Activated CD8-positive, alpha-beta memory T cell treated with anti-CD3 and anti-CD28 coated beads, Interleukin-2, amount 50 U/mL, for 24 hours (primary cell): ENCODE results near the gene PEPD.

Experiments
- DNase-seq: peaks from one replicate; pipeline ENCODE4 v3.0.0-alpha.2; 2020; ENCODE audit errors: extremely low read depth

PEPD gene

GRCh38 chr19:33422369-33423180 lies 99.0 kb downstream of the PEPD start:
- DNase-seq = no peak

- no peak for DNase-seq
Measured at GRCh38 chr19:33421368-33421767, 100.2 kb downstream of the PEPD start.

- no peak for DNase-seq
Measured at GRCh38 chr19:33420821-33421220, 100.8 kb downstream of the PEPD start.

DNA sequence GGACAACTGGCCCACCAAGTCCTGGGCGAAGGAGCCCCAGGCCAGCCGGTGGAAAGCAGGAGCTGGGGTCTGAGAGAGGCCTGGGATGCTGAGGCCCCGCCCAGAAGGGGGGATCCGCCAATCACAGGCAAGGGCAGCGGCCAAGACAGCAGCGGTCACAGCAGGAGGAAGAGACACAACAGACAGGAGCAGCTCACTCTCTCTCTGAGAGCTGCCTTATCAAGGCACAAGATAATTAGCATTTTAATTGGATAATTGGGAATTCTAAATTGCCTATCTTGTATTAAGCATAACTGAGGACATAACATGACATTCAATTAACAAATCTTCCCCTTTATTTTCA lies 101.8 kb downstream of the PEPD start:
- DNase-seq = no peak

DNA sequence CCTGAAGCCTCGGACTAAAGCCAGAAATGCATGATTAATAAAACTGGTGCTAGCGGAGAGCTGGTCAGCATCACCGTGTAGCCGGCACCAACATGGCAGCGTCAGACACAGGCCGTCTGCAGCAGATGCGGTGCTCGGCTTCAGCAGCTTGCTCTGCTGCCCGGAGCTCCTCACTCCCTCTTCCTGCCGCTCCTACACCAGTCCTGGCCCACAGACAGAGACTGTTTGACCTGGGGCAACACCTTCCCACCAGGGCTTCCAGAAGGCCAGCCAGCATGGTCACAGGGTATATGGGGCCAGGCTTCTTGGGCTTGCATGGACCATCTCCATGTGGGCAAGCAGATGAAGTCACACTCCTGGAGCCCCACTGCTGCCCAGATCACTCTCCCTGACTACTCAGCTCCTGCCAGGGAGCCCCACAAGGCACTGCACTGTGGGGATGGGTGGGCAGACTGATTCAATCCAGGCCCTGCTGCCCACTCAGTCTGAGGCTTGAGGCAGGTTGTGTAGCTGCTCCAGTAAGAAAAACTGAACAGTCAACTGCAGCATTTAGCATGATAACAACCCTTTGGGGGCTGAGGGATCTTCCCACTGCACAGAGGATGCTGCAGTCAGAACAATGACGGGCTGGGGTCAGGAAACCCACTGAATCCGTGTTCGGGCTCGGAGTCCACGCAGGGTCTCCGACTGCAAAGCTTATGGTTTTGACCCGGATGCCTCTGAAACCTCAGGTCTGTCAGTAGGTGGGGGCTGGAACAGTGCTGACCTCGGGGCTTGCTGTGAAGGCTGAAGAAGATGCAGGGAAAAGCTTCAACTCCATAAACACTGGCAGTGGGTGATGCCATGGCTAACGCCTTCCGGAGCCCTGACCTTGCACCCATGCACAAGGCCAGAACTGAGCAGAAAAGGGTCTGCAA lies 102.5 kb downstream of the PEPD start:
- no peak for DNase-seq

DNA sequence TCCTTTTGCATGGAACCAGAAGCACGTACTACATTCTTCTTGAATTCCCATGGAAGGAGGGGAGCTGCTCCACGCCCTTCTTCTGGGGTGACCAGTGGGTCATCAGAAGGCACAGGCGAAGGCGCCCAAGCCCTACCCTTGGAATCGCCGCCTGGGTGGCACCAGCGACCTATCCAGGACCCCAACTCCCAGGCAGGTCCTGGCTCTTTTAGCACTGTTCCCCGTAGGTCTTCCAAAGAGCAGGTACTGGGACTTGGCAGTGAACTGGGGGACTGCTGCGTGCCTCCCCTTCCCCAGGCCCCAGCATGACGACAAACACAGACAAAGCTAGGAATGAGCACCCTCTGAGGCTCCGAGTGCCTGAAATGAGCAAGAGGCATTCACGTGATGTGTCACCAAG lies 103.1 kb downstream of the PEPD start:
- no peak for DNase-seq

GRCh38 chr19:33417751-33418150 lies 103.8 kb downstream of the PEPD start:
- no peak for DNase-seq

DNA sequence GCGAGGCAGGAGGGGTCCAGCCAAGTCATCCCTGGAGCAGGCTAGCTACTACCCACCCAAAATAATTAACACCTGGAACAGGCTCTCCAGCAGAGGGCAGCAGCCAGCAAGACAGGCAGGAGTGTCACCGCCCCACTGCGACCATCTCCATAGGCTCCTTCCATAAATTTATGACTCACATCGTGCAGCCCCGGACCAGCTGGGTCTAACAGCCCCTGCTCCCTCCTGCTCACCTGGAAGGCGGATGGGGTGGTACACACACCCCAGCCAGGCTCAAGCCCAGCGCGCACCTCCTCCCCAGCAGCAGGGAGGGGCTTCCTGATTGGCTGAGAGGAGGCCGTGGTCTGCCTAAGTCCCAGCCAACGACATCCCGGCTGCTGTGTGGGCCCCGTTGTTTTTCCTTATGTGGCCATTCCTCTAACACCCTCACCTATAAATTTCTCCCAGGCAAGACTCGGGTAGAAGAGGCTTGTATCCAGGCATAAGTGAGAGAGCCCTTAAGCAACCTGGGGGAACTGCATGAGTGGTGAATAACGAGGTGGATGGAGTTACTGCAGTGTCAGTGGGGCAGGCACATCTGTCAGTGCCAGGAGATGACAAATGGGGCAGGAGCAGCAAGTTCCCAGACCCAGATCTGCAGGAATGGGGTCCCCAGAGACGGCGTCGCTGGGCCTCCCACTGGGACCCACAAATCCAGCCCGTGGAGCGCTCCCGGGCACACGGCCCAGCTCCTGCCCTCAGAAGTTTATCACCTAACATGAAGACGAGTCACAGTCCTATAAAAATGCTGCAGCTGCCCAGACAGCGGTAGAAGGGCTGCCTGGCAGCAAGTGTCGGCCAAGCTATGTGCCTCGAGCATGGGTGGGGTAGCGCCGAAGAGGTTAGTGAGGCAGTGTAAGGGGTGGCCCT lies 105.0 kb downstream of the PEPD start:
- peak; percentile 41 for DNase-seq

DNA sequence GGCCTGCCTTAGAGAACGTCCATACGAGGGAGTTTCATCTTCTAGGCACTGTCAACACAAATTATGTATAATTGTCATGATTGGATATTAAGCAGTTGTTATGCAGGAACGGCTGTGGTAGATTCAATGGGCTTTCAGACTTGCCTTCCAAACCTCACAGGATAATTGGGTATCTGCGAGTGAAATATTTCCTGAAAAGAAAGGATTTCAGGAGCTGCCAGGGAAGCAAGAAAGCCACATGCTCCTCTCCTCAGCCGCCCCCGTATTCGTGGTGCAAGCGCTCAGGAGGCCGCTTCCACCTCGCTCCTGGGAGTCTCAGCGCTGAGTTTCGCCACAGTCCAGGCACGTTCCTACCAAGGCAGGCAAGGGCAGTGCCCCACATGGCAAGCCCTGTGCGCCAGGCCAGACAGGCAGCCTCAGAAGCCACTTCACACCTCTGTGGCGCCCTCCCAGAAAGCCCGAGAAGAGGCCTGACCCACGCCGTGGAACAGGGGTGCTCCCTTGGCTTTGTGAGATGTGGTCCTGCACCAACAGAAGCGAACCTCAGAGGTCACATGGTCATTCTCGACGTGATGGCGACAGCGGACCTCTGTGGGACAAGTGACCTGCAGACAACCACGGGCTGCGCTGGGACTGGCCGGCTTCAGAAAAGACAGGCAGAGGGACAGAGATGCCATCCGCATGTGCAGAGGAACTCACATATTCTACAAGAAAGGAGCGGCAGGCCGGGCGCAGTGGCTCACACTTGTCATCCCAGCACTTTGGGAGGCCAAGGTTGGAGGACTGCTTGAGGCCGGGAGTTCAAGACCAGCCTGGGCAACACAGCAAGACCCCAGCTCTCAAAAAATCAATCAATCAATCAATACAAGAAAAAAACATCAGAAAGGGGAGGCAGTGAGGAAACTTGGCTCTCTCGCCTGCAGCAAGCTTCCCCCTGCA lies 106.7 kb downstream of the PEPD start:
- no peak for DNase-seq

- DNase-seq = no peak
Measured at GRCh38 chr19:33413868-33414666, 107.5 kb downstream of the PEPD start.

GRCh38 chr19:33413426-33413725 lies 108.2 kb downstream of the PEPD start:
- DNase-seq = no peak

- no peak for DNase-seq
Measured at GRCh38 chr19:33412601-33413425, 108.8 kb downstream of the PEPD start.

DNA sequence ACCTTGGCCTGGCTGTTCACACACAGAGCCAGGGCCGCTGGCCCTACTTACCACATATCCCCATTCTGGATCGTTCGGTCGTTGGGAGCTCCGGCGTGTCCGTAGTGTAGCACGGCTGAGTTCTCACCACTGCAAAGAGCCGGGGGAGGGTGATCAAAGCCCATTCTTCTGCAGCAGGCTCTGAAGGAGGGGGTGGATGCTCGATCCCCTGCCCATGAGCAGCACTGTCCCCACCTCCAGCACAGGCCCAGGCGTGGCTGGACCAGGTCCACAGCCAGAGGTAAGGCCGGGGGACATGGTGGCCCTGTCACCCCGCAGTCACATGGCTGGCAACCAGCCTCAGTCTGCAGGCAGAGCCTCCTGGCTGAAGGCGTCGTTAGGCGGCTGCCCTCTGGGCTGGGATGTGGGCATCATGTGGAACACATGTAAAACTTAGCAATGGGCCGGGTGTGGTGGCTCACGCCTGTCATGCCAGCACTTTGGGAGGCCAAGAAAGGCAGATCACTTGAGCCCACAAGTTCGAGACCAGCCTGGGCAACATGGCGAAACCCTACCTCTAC lies 109.9 kb downstream of the PEPD start:
- no peak for DNase-seq

DNA sequence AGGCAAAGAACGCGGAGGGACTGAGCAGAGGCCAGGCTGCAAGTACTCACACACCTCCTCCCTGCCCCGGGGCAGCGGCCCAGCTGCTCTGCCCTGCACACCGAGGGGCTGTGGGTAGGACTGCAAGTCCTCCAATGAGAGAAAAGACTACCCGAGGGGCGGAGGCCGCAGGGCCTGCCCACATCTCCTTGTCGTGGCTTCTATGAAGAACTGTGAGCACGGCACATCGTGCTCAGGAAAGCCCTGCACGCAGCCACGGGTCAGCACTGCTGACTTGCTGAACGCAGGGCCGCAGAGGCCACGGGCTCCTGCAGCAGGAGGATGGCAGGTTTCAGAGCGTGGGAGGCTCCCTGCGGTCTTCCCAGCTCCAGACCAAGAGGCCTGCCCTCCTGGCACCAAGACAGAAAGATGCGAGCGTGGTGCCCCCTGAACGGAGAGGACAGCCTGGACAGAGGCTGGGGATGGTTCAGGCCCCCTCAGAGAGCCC lies 110.6 kb downstream of the PEPD start:
- DNase-seq = no peak

DNA sequence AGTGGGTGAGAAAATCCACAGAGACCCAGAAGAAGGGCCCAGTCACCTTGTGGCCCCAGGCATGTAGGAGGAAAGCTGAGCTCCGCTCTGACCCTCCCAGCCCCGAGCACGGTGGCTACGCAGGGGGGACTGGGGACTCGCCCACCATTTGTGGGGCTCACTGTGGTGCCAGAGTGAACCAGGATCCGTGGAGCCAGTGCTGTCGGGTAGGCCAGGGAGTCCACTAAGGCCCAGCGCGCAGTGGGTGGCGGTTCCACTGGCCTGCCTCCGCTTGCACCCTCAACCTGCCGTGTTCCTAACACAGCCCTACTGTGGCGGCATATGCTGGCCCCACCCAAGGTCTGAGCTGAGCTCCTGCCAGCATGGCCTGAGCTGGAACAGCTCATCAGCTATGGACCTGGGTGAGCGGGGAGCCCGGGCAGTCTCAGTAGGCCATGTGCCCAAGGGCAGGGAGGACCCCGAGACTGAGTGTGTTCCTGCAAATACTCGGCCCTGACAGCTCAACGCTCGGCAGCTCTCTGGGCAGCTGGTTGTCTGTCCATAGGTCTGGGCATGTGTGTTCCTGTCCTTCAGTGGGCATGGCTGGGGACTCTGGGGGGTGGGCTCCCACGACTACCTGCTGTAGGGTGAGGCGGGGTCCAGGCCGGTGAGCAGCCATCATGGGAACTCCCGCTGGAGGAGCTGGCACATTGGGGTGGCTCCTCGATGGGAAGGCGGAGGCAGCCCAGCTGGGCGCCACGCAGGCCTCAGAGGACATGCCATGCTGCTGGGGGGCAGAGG lies 111.5 kb downstream of the PEPD start:
- DNase-seq = no peak

DNA sequence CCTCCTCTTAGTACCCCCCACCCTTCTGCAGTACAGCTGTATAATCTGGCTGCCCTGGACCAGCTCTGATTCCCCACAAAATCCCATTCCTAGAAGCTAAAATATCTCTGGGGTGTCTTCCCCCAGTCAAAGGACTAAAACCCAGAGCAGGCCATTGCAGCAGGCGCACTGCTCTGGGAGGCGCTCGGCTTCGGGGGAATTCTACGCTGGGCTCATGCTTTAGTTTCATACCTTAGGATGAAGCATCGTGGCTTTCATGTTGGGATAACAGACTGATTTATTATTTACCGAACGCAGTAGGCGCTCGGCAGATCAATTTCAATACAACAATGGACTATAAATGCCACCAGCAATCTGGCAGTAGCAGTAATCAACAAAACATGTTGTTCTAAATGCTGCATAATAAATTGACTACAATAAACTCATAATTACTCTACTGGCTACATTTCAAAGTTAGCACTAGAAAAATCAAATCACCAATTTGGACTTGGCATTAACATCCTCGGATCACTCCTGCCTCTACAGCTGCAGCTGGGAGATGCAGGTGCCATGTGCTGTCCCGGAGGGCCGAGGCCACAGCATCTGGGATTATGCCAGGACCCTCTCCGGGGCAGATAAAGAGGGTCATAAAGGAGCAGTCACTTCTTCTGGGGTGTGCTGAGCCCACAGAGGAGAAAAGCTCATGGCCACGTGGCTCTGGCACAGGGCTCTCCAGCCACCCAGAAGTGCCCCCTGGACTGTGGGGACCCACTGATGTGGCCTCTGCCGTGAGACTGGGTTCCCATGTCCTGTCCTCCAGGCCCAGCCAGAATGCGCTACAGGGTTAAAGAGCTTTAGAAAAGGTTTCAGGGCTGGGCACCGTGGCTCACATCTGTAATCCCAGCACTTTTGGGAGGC lies 112.8 kb downstream of the PEPD start:
- DNase-seq = no peak

- no peak for DNase-seq
Measured at GRCh38 chr19:33408116-33408515, 113.5 kb downstream of the PEPD start.
